CD1c-positive myeloid dendritic cell (primary cell): ENCODE data around the gene SLC35G6.
"Not testable (repeated sequence)": the region's sequence is repeated elsewhere in the genome, so short reads cannot be mapped to it uniquely, and the experiment has no call there.

Experiments used
- DNase-seq: peaks from one replicate; pipeline ENCODE4 v3.0.0-alpha.2; 2016; ENCODE audit errors: extremely low spot score

SLC35G6 gene

DNA sequence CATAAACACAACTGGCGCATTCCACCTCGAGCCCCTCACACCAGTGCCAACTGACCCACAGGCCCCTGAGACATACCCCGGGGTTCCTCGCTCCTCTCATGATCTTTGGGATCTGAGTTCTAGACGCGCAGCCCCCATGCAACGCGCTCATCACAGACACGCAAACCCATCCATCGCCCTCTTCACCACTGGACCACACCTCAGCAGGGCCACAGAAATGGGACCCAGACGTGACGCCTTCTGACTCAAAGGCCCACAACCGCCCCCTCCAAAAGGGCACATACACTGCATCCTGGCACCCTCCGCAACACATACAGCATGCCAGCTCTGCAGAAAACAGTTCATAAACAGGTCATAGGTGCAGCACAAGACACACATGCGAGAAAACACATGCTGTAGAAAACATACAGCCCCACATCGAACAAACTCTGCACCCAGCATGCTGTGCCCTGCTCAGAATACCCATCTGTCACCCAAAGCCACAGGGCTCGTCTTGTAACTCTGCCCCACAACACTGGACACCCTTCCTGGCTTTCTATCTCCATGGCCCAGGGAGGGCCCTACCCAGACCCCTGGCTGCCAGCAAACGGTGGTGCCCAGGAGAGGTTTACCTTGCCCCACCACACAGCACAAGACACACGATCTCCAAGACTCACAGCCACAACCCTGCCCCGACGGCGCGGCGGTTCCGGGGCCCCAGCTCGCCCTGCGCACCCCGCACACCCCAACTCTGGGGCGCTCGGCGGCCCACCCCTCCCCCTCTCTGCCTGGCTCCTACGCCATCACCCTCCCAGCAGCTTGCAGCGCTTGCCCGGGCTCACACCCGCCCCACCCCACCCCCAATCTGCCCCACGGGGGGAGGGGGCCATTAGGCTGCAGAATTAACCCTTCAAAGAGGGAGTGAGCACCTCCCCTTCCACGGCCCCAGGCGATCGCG is 2.7 kb upstream of the SLC35G6 start:
- DNase-seq: peak; percentile 33

DNA sequence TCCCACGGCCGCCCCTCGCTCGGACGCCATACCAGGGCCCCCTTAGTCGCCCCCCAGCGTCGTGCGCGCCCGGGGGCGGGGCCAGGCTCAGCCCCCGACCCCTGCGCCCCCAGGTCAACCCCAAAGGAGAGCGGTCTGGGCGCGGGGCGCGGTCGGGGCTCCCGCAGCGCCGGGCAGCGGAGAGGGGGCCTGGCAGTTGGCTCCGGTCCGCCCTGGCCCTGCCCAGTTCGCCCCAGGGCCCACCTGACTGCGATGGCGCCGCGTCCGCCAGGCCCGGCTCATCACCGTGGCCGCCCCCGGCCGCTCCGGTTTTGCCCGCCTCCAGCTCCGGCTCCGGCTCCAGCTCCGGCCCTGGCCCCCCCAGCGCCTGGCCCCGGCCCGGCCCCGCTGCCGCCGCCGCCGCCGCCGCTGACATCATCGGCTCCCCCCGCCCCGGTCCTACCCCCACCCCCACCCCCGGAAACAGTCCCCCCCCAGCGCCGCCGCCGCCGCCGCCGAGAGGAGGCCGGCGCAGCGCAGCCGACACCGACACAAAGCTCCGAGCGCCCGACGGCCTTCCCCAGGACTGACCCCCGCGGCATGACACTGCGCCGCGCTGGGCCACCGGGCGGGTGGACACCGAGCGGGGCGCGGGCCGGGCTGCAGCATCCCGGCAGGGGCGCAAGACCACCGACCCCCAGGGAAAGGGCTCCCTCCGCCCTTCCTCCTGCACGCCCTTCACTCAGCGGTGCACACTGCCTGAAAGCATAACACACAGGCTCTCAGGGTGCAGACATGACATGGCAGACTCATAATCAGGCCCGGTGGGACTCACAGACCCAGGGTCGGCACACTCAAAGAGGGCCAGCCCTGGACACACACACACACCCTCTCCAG is 1.8 kb upstream of the SLC35G6 start, which contains the start of gene ZBTB4:
ZBTB4 (minus strand) TSS at position 419 of the 876 bp plus-strand sequence. CDS start 12,830 bp downstream, outside the sequence.
- DNase-seq: peak; percentile 55

DNA sequence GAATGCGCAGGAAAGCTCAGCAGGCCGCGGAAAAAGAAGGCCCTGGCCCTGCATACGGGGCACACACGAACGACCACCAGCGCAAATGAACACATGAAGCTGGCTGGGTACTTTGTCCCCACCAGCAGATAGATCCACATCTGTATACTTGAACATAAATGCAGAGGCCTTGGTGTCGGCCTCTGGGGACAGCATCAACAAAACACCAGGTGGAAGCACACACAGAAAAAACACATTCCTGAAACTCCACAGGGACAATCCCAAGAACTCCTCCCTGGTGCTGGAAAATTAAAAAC is 1.2 kb upstream of the SLC35G6 start:
- no peak for DNase-seq

DNA sequence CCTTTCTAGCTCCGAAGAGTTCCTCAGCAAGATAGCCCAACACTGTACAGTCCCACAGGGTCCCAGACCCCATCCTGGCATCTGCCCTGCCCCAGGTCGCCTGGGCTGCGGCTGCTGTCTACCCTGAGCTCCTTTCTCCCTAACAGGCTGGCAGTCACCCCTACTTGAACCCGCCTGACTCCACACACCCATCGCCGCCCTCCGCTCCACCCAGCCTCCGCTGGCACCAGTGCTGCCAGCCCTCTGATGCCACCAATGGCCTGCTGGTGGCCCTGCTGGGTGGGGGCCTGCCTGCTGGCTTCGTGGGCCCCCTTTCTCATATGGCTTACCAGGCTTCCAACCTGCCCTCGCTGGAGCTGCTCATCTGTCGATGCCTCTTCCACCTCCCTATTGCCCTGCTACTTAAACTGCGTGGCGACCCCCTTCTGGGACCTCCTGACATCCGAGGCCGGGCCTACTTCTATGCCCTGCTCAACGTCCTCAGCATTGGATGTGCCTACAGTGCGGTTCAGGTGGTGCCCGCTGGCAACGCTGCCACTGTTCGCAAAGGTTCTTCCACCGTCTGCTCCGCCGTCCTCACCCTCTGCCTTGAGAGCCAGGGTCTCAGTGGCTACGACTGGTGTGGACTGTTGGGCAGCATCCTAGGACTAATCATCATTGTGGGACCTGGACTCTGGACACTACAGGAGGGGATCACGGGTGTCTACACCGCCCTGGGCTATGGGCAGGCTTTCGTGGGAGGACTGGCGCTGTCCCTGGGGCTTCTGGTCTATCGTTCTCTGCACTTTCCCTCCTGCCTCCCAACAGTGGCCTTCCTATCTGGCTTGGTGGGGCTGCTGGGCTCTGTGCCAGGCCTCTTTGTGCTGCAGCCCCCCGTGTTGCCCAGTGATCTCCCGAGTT is 846 bp downstream of the SLC35G6 start:
- not testable (repeated sequence) for DNase-seq

DNA sequence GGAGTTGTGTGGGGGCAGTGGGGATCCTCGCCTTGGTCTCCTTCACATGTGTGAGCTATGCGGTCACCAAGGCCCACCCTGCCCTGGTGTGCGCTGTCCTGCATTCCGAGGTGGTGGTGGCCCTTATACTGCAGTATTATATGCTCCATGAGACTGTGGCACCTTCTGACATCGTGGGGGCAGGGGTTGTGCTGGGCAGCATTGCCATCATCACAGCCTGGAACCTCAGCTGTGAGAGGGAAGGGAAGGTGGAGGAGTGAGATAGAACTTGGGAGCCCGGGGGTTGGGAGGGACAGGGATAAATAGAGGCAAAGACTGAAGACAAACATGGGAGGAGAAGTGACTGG is 1.5 kb downstream of the SLC35G6 start:
- not testable (repeated sequence) for DNase-seq

DNA sequence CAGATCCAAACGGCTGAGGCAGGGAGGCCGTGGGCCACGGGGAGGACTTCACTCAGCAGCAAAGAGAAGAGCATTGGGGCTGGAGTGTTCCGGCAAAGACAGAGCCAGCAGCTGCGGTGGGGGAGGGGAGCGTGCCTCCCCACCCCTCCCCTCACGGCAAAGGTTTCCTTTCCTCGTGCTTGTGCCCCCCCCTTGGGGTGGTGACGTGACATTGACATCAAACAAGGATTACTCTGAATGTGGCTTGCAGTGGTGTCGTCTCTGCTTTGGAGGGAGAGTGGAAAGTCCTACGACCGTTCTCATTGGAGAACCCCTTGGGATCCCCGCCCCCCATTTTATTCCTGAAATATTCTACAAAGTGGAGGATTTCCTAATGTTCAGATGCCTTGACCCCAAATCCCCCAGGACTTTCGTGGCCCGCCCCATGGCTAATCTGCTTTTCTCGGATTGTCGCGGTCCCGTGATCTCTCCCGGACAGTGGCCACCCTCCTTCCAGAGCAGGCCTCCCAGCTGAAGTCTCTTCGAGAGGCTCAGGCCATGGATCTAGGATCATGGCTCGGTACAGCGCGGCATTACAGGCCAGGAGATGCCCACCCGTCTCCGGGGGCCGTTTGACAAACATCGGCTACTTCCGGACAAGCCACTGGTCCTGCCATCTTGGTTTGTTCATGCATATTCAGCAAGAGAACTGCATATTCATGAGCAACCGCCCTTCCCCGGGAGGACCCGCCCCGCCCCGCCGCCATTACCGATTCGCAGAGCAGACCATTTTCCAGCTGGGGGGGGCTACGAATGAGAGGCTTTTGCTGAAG is 2.2 kb downstream of the SLC35G6 start:
- peak; percentile 94 for DNase-seq

DNA sequence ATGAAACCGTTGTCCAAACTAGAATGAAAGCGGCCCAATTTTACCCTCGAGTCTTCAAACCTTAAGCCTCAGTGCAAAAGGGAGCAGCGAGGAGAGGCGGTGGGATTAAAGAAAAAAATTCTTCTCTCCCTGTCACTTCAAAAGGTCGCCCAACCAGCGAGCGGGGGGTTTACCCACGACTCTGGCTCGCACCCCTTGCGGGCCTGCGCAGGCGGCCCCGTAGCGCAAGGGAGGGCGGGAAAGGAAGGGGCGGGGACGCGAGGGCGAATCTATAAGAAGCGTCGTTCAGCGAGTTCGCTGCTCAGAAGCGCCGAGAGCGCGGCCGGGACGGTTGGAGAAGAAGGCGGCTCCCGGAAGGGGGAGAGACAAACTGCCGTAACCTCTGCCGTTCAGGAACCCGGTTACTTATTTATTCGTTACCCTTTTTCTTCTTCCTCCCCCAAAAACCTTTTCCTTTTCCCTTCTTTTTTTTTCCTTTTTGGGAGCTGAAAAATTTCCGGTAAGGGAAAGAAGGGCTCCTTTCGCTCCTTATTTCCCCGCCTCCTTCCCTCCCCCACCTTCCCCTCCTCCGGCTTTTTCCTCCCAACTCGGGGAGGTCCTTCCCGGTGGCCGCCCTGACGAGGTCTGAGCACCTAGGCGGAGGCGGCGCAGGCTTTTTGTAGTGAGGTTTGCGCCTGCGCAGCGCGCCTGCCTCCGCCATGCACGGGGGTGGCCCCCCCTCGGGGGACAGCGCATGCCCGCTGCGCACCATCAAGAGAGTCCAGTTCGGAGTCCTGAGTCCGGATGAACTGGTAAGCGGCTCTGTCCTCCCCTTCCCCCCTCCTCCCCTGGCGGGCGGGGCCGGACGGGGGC is 3.0 kb downstream of the SLC35G6 start, which contains the start of gene POLR2A:
POLR2A (plus strand) TSS at position 300 of the 852 bp plus-strand sequence.
- DNase-seq: peak; percentile 99

DNA sequence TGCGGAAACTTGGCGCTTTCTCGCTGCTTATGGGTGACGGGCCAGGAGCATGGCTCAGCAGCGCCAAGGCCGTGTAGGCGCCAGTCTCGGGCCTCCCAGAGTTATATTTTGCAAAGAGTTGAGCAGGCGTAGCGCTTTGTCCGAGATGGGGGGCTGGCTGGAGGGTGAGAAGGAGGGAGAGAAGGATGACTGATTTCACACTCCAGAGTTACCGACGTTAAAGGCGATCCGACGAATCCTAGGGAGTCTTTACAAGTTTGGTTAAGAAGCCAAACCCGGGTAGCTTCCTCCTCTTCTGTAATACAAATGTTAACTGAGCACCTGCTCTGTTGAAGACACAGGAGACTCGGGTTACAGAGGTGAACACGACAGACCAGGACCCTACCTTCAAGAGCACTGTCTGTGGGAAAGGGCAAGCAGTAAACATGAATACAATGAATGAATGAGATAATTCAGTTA is 3.7 kb downstream of the SLC35G6 start:
- no peak for DNase-seq

DNA sequence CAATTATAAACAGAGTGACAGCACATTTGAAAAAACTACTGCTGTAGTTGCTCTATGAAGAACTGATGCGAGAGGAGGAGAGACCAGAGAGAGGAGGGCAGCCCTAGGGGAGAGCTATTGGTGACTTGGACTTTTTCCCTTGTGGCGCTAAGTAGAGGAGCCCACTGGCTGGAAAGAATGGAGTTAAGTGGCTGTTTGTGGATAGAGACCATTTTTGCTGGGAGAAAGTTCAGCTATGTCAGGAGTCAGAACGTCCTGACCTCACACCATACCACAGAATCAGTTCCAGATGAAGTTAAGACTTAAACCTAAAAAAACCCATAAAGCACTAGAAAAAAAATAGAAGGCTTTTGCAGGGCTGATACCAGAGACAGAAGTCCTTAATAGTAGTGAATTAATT is 4.9 kb downstream of the SLC35G6 start:
- no peak for DNase-seq

DNA sequence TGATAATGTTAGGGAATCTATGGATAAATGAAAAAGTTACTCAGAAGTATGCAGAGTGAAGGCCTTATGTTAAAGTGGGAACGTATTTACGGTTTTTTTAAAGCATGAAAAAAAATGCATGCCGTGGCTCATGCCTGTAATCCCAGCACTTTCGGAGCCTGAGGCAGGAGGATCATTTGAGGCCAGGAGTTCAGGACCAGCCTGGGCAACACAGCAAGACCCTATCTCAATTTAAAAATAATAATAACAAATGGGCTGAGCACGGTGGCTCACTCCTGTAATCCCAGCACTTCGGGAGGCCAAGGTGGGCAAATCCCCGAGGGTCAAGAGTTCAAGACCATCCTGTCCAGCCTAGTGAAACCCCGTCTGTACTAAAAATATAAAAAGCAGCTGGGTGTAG is 8.9 kb downstream of the SLC35G6 start:
- no peak for DNase-seq

DNA sequence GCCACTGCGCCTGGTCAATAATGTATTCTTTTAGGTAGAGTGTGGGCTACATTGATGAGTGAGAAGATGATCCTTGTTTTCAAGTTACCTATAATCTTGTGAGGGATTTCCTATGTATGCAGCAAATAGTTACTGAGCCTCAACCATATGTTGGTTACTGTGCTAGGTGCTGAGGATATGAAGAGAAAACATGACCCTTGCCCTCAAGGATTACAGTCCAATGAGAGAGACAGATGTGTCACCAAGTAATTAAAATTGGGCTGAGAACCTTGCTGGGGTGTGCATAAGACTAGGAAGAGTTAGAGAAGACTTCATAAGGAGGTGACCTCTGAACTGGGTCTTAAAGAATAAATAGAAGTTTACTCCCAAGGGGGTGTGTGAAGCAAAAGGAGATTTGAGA is 10.3 kb downstream of the SLC35G6 start:
- no peak for DNase-seq

DNA sequence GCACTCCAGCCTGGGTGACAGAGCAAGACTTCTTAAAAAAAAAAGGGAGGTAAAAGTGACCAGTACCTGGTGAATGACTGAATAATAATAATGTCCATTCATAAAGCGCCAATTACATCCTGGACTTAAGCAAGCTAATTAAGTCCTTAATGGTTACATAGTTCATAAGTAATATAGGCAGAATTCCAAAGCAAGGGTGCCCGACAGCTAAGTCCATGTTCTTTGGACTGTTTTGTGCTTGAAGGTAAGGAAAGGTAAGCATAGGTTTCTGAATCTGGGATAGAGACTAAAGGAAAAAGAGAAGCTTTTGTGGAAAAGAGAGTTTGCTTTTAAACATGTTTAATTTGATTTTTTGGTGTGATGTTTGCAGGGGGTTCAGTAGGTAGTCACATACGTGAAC is 12.7 kb downstream of the SLC35G6 start:
- no peak for DNase-seq

DNA sequence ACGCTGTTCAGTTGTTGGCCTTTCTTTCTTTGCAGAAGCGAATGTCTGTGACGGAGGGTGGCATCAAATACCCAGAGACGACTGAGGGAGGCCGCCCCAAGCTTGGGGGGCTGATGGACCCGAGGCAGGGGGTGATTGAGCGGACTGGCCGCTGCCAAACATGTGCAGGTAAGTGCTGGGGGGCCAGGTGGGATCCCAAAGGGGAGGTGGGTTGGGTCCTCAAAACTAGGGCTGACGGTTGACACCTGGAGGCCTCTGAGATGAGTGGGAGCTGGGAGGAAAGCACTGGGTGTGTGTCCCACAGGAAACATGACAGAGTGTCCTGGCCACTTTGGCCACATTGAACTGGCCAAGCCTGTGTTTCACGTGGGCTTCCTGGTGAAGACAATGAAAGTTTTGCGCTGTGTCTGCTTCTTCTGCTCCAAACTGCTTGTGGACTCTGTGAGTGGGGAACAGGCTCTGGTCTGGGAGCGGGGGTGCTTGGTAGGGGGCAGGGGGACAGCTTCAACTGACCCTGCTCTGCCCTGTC is 14.7 kb downstream of the SLC35G6 start:
- DNase-seq: no peak

DNA sequence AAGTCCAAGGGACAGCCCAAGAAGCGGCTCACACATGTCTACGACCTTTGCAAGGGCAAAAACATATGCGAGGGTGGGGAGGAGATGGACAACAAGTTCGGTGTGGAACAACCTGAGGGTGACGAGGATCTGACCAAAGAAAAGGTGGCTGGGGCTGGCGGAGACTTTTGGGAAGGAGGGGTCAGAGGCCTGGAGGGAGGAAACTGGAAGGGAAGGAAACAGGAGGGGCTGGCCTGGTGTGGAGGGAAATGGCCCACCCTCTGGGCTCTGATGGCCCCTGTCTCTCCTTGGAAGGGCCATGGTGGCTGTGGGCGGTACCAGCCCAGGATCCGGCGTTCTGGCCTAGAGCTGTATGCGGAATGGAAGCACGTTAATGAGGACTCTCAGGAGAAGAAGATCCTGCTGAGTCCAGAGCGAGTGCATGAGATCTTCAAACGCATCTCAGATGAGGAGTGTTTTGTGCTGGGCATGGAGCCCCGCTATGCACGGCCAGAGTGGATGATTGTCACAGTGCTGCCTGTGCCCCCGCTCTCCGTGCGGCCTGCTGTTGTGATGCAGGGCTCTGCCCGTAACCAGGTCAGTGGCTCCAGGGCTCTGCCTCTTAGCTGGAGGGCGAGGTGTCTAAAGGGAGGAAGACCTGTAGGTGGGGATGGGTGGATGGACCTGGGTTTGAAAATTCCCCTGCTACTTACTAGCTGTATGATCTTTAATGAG is 15.4 kb downstream of the SLC35G6 start:
- DNase-seq: no peak

DNA sequence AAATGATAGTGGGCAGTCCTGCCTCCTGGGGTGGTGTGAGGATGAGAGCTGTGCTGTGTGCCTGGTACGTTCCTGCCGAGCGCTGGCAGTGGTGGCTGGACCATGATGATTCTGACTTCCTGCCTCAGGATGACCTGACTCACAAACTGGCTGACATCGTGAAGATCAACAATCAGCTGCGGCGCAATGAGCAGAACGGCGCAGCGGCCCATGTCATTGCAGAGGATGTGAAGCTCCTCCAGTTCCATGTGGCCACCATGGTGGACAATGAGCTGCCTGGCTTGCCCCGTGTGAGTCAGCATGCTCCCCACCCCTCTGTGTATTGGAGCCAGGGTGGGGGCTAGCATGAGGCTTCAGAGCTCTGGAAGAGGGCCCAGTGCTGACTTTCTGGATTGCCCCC is 16.0 kb downstream of the SLC35G6 start:
- DNase-seq: no peak

DNA sequence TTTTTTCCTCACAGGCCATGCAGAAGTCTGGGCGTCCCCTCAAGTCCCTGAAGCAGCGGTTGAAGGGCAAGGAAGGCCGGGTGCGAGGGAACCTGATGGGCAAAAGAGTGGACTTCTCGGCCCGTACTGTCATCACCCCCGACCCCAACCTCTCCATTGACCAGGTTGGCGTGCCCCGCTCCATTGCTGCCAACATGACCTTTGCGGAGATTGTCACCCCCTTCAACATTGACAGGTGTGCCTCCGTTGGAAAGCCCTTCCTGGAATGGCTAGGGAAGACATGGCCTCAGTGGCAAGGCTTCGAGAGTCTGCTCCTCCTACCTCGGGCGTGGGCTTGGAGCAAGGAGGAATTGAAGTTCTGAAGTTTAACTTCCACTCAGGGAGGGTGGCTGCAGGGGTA is 16.4 kb downstream of the SLC35G6 start:
- DNase-seq: no peak

DNA sequence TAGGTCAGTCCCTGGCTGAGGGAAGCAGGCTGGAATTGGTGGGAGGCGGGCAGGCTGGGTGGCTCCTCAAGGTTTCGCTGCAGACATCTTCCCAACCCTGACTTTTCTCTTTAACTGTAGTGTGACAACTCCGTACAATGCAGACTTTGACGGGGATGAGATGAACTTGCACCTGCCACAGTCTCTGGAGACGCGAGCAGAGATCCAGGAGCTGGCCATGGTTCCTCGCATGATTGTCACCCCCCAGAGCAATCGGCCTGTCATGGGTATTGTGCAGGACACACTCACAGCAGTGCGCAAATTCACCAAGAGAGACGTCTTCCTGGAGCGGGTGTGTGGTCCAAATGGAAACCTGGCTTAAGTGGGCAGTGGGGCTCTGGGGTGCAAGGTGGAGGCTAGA is 17.9 kb downstream of the SLC35G6 start:
- DNase-seq: no peak

DNA sequence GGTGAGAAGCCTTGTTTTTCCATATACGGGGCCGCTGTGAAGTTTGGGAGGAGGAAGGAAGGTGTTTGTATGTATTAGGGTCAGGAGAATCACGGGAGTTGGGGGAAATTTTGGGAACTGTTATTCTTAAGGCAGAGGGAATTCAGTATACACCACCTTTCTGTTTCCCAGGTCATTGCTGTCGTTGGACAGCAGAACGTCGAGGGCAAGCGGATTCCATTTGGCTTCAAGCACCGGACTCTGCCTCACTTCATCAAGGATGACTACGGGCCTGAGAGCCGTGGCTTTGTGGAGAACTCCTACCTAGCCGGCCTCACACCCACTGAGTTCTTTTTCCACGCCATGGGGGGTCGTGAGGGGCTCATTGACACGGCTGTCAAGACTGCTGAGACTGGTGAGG is 20.5 kb downstream of the SLC35G6 start:
- no peak for DNase-seq
